ENCODE results near the gene SIRT7.

The SIRT7 gene

GRCh38 chr17:81904600-81905423 is 13.2 kb downstream of the SIRT7 start:
- H4K20me1 ChIP-seq (ENCODE audit: insufficient read depth, low read length), result no peaks in the 10 kb centered on the region
- no peaks in the 10 kb centered on the region for H3K27me3 ChIP-seq (ENCODE audit: low read depth, low read length)
- H3K4me2 ChIP-seq (ENCODE audit: low read length), result no peak overlapping the region
- 0 out of 2 replicates have a peak, but pooled peaks cover under 1% of the 10 kb centered on the region for H3K4me1 ChIP-seq (ENCODE audit: low read length)
- peaks cover 19% of the 10 kb centered on the region for H3K36me3 ChIP-seq (replicated peaks; ENCODE audit: low read depth, low read length)
- TF ChIP-seq CTCF (IDR thresholded peaks at IDR 0.05; ENCODE audit: low read depth, low read length), result no peak
- no peak overlapping the region for H2AFZ ChIP-seq (ENCODE audit: low read depth, low read length)
- H3K79me2 ChIP-seq (ENCODE audit: low read length), result 0 out of 2 replicates have a peak, but pooled peaks cover 4% of the 10 kb centered on the region
- no peak overlapping the region for H3K9ac ChIP-seq (ENCODE audit: low read length)
- H3K27ac ChIP-seq (ENCODE audit: low read length), result no peak overlapping the region
- no peaks in the 10 kb centered on the region for H3K9me3 ChIP-seq (ENCODE audit: insufficient read depth, low read length)
- H3K4me3 ChIP-seq (ENCODE audit: low read length), result no peak overlapping the region

- Histone ChIP-seq H3K9ac (ENCODE audit: low read length) (no peak overlapping the region), H3K36me3 (replicated peaks; ENCODE audit: low read depth, low read length) (peaks cover 20% of the 10 kb centered on the region), H3K4me2 (ENCODE audit: low read length) (no peak overlapping the region), H3K4me3 (ENCODE audit: low read length) (no peak overlapping the region), H3K79me2 (ENCODE audit: low read length) (no peaks in the 10 kb centered on the region), H3K27ac (ENCODE audit: low read length) (no peak overlapping the region), H3K4me1 (ENCODE audit: low read length) (no peaks in the 10 kb centered on the region), H3K9me3 (ENCODE audit: insufficient read depth, low read length) (no peaks in the 10 kb centered on the region), H2AFZ (ENCODE audit: low read depth, low read length) (no peak overlapping the region), H3K27me3 (ENCODE audit: low read depth, low read length) (no peaks in the 10 kb centered on the region), H4K20me1 (ENCODE audit: insufficient read depth, low read length) (no peaks in the 10 kb centered on the region)
- TF ChIP-seq EZH2phosphoT487 (IDR thresholded peaks at IDR 0.05; ENCODE audit: low read depth), result no peak
- TF ChIP-seq CTCF (IDR thresholded peaks at IDR 0.05; ENCODE audit: low read depth, low read length), result no peak
These were observed 13.9 kb downstream of the SIRT7 start for GRCh38 chr17:81903896-81904599.

GRCh38 chr17:81903415-81903831 is 14.6 kb downstream of the SIRT7 start:
- TF ChIP-seq EZH2phosphoT487 (IDR thresholded peaks at IDR 0.05; ENCODE audit: low read depth) (no peak), CTCF (IDR thresholded peaks at IDR 0.05; ENCODE audit: low read depth, low read length) (no peak)
- Histone ChIP-seq H3K9ac (ENCODE audit: low read length) (no peak overlapping the region), H3K4me1 (ENCODE audit: low read length) (no peaks in the 10 kb centered on the region; the same call in 1 of the 2 replicates)

More at GRCh38 chr17:81903415-81903831, 14.6 kb downstream of the SIRT7 start:
- H3K27me3 ChIP-seq (ENCODE audit: low read depth, low read length), result no peaks in the 10 kb centered on the region
- H2AFZ ChIP-seq (ENCODE audit: low read depth, low read length), result no peak overlapping the region
- no peaks in the 10 kb centered on the region for H3K9me3 ChIP-seq (ENCODE audit: insufficient read depth, low read length)
- no peak overlapping the region for H3K4me2 ChIP-seq (ENCODE audit: low read length)
- no peak overlapping the region for H3K27ac ChIP-seq (ENCODE audit: low read length)
- peaks cover 22% of the 10 kb centered on the region for H3K36me3 ChIP-seq (replicated peaks; ENCODE audit: low read depth, low read length)
- H4K20me1 ChIP-seq (ENCODE audit: insufficient read depth, low read length), result no peaks in the 10 kb centered on the region
- no peak overlapping the region for H3K4me3 ChIP-seq (ENCODE audit: low read length)
- no peaks in the 10 kb centered on the region for H3K79me2 ChIP-seq (ENCODE audit: low read length)

Data from OCI-LY3 (cell line).